Ishikawa (cell line): ENCODE results near the gene CEP112.

Source experiments
- CEBPB ChIP-seq: IDR thresholded peaks from 2 replicates; pipeline ENCODE4 v1.6.1; 2012
- CREB1 ChIP-seq: IDR thresholded peaks from 2 replicates; pipeline ENCODE4 v1.6.1; 2012; ENCODE audit warnings: low read depth
- EGR1 ChIP-seq: IDR thresholded peaks from 2 replicates; pipeline ENCODE4 v1.6.1; 2012
- EP300 ChIP-seq: IDR thresholded peaks from 2 replicates; pipeline ENCODE4 v1.6.1; 2012; ENCODE audit warnings: borderline replicate concordance
- FOXM1 ChIP-seq: IDR thresholded peaks from 2 replicates; pipeline ENCODE4 v1.6.1; 2012; ENCODE audit warnings: low read depth, borderline replicate concordance
- NFIC ChIP-seq: IDR thresholded peaks from 2 replicates; pipeline ENCODE4 v1.6.1; 2012
- RAD21 ChIP-seq: IDR thresholded peaks from 2 replicates; pipeline ENCODE4 v1.6.1; 2012; ENCODE audit warnings: low read depth
- TAF1 ChIP-seq: IDR thresholded peaks from 2 replicates; pipeline ENCODE4 v1.6.1; 2012; ENCODE audit warnings: low read depth, mild to moderate bottlenecking
- TCF12 ChIP-seq: IDR thresholded peaks from 2 replicates; pipeline ENCODE4 v1.6.1; 2012; ENCODE audit warnings: low read depth
- TEAD4 ChIP-seq: IDR thresholded peaks from 2 replicates; pipeline ENCODE4 v1.6.1; 2012
- YY1 ChIP-seq: IDR thresholded peaks from 2 replicates; pipeline ENCODE4 v1.6.1; 2012; ENCODE audit warnings: low read depth
- ZBTB7A ChIP-seq: IDR thresholded peaks from 2 replicates; pipeline ENCODE4 v1.6.1; 2012; ENCODE audit warnings: low read depth
- TF ChIP-seq, protein P1 (sequence below): IDR thresholded peaks from 2 replicates; pipeline ENCODE4 v1.6.1; 2012
- TF ChIP-seq, protein P2 (sequence below): IDR thresholded peaks from 2 replicates; pipeline ENCODE4 v1.6.1; 2012; ENCODE audit warnings: low read depth, mild to moderate bottlenecking
- TF ChIP-seq, protein P3 (sequence below): IDR thresholded peaks from 2 replicates; pipeline ENCODE4 v1.6.1; 2012

CEP112 gene

DNA sequence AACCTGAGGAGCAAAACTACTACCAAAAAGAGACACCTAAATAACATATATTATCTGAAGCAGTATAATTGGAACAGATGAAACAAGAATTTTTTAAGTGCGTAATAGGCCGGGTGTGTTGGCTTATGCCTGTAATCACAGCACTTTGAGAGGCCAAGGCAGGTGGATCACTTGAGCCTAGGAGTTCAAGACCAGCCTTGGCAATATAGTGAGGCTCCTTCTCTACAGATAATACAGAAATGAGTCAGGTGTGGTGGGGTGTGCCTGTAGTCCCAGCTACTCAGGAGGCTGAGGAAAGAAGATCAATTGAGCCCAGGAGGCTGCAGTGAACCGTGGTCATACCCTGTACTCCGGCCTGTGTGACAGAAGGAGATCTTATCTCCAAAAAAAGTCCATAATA, 336.3 kb downstream of the CEP112 start:
- TF ChIP-seq TCF12 (no peak), FOXM1 (no peak), EP300 (no peak), EGR1 (no peak), RAD21 (no peak), YY1 (no peak), ZBTB7A (no peak), NFIC (no peak)
- TF ChIP-seq, protein P1, sequence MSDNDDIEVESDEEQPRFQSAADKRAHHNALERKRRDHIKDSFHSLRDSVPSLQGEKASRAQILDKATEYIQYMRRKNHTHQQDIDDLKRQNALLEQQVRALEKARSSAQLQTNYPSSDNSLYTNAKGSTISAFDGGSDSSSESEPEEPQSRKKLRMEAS: no peak
- TF ChIP-seq, protein P2, sequence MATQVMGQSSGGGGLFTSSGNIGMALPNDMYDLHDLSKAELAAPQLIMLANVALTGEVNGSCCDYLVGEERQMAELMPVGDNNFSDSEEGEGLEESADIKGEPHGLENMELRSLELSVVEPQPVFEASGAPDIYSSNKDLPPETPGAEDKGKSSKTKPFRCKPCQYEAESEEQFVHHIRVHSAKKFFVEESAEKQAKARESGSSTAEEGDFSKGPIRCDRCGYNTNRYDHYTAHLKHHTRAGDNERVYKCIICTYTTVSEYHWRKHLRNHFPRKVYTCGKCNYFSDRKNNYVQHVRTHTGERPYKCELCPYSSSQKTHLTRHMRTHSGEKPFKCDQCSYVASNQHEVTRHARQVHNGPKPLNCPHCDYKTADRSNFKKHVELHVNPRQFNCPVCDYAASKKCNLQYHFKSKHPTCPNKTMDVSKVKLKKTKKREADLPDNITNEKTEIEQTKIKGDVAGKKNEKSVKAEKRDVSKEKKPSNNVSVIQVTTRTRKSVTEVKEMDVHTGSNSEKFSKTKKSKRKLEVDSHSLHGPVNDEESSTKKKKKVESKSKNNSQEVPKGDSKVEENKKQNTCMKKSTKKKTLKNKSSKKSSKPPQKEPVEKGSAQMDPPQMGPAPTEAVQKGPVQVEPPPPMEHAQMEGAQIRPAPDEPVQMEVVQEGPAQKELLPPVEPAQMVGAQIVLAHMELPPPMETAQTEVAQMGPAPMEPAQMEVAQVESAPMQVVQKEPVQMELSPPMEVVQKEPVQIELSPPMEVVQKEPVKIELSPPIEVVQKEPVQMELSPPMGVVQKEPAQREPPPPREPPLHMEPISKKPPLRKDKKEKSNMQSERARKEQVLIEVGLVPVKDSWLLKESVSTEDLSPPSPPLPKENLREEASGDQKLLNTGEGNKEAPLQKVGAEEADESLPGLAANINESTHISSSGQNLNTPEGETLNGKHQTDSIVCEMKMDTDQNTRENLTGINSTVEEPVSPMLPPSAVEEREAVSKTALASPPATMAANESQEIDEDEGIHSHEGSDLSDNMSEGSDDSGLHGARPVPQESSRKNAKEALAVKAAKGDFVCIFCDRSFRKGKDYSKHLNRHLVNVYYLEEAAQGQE: no peak
- TF ChIP-seq, protein P3, sequence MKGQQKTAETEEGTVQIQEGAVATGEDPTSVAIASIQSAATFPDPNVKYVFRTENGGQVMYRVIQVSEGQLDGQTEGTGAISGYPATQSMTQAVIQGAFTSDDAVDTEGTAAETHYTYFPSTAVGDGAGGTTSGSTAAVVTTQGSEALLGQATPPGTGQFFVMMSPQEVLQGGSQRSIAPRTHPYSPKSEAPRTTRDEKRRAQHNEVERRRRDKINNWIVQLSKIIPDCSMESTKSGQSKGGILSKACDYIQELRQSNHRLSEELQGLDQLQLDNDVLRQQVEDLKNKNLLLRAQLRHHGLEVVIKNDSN: no peak

DNA sequence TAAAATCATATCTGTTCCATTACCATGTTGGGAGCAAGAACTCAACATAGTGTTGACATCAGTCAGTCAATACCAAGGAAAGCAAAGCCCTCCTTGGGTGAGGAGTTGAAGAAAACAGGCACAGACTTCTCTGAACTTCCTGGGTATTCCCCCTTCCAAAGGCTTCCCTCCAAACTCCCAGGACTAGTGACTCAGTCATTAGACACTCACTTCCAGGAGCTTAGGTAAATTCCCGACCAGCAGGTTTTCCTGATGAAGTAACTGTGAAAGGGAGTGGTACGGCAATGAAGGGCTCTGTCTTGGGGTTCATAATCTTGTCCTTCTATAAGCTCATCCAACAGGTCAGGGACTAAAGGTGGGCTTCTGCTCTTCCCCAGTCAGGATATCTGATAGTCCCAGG, 336.7 kb downstream of the CEP112 start:
- TF ChIP-seq TCF12: no peak
- TF ChIP-seq TAF1: no peak
- no peak for TF ChIP-seq RAD21
- no peak for TF ChIP-seq CEBPB
- TF ChIP-seq NFIC: no peak
- TF ChIP-seq, protein P1: no peak
- TF ChIP-seq TEAD4: no peak
- TF ChIP-seq EP300: no peak
- no peak for TF ChIP-seq EGR1
- no peak for TF ChIP-seq ZBTB7A
- TF ChIP-seq, protein P3: no peak
- TF ChIP-seq, protein P2: no peak
- no peak for TF ChIP-seq FOXM1
- TF ChIP-seq CREB1: no peak
- no peak for TF ChIP-seq YY1

DNA sequence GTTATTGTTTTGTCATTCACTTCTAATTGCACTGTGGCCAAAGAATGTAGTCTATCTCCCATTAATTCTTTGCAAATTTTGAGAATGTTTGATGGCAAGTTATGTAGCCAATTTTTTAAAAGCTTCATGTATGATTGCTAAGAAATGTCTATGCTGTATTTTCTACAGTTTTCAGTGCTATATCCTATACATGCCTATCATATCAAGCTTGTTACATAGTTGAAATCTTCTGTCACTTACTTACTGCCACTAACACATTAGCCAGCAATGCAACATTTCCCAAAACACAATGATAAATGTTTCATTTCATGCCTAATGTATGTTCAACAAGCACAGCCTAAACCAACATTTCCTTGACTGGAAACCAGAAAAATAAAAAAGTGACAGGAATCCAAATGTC, 338.1 kb downstream of the CEP112 start:
- TF ChIP-seq TCF12: no peak
- TF ChIP-seq, protein P2: no peak
- no peak for TF ChIP-seq CEBPB
- no peak for TF ChIP-seq NFIC
- no peak for TF ChIP-seq FOXM1
- no peak for TF ChIP-seq RAD21
- no peak for TF ChIP-seq EGR1
- TF ChIP-seq, protein P3: no peak
- no peak for TF ChIP-seq TEAD4
- no peak for TF ChIP-seq ZBTB7A
- TF ChIP-seq TAF1: no peak
- TF ChIP-seq, protein P1: no peak
- TF ChIP-seq YY1: no peak

DNA sequence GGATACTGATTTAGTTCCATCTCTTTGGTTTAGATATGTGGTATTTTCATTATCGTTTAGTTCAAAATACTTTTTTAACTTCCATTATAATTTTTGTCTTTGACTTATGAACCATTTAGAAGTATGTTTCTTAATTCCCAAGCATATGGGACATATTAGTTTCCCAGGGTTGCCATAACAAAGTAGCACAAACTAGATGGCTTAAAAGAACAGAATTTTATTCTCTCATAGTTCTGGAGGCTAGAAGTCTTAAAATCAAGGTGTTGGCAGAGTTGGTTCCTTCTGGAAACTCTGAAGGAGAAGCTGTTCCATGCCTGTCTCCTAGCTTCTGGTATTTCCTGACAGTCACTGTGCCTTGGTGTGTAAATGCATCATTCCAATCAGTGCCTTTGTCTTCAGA, 339.0 kb downstream of the CEP112 start:
- no peak for TF ChIP-seq CEBPB
- TF ChIP-seq, protein P2: no peak
- TF ChIP-seq, protein P1: no peak
- TF ChIP-seq TCF12: no peak
- TF ChIP-seq TEAD4: no peak
- TF ChIP-seq TAF1: no peak
